ENCODE data around the gene PTTG2.
"Not testable (repeated sequence)": the region's sequence is repeated elsewhere in the genome, so short reads cannot be mapped to it uniquely, and the experiment has no call there.

The PTTG2 gene

DNA sequence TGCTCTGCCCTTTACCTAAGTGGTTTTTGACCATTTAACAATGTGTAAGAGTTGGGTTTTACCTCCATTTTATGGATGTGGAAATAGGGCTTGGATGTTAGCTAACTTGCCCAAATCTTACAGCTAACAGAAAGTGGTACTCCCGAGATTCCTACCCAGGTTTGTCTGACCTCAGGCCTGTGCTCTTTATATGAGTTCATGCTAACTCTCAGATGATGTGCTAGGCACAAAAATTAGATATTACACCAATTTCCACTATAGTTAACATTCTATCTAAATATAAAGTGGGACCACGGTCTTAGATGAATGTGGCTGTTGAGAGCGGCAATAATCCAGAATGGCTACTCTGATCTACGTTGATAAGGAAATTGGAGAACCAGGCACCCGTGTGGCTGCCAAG lies at the start of gene PTTG2:
Gene PTTG2, plus strand, starts transcription at position 301 of the 400 bp plus-strand sequence. Its CDS starts 37 bp downstream, at position 338.
- no peak for DNase-seq

DNA sequence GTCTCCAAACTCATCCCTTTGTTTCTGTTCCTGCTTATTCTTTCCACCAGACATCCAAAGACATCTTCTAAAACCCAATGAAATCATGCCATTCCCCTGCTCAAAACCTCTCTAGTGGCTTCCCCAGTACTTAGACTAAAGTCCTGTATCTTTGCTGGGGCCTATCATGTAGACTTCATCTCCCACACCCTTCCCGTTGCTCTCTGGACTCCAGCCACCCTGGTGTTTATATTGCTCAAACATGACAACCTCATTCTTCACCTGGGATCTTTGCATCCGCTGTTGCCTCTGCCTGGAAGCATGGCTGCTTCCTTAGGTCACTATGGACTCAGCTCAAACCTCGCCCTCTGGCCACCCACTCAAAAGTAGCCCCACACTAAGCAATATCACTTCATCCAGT lies 45.7 kb upstream of the PTTG2 start:
- DNase-seq: no peak

DNA sequence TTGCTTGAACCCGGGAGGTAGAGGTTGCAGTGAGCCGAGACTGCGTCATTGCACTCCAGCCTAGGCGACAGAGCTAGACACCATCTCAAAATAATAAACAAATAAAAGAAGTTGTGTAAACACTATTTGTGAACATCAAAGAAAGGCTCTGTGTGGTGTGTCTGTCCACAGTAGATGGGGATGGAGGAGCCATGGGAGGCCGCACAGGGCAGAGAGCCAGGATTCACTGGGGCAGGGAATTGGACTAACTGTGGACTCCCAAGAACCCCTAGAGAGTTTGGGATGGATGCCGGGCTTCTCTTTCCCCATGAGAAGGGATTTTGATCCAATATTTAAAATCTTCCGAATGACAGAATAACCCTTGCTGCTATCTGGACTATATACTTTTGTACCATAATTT lies 42.8 kb upstream of the PTTG2 start:
- DNase-seq: no peak

DNA sequence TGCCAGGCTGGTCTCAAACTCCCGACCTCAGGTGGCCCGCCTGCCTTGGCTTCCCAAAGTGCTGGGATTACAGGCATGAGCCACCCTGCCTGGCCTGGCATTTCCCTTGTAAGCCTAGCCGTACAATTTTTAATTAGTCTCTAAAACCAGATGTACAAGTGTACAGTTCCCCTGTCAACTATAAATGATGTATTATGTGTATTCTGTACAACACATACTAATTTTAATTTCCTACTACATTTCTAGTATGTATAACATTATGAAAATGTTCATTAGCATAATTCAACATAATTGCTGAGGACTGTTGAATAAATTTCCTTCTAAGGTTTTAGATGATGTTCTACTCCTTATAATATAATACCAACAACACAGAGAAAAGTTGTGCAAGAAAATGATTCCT lies 41.5 kb upstream of the PTTG2 start:
- DNase-seq: no peak

DNA sequence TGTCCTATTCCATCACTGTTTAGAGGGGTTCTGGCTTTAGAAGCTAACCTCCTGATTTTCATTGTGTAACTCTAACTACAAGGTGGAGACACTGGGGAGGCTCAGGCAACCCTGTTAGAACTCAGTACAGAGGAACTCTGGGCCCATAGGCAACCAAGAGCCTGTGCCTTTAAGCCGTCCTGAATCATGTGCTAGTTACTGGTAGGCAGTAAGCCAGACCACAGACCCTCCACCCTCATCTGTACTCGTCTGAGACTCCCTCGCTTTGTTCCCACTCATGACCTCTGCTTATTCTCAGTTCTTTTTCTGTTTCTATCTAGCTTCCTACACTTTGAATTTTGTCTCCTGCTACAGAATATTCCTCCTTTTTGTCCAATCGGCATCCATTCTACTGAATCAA lies 37.9 kb upstream of the PTTG2 start:
- DNase-seq: no peak

DNA sequence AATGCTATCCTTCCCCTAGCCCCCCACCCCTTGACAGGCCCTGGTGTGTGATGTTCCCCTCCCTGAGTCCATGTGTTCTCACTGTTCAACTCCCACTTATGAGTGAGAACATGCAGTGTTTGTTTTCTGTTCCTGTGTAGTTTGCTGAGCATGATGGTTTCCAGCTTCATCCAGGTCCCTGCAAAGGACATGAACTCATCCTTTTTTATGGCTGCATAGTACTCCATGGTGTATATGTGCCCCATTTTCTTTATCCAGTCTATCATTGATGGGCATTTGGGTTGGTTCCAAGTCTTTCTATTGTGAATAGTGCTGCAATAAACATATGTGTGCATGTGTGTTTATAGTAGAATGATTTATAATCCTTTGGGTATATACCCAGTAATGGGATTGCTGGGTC lies 37.1 kb upstream of the PTTG2 start:
- DNase-seq: not testable (repeated sequence)

DNA sequence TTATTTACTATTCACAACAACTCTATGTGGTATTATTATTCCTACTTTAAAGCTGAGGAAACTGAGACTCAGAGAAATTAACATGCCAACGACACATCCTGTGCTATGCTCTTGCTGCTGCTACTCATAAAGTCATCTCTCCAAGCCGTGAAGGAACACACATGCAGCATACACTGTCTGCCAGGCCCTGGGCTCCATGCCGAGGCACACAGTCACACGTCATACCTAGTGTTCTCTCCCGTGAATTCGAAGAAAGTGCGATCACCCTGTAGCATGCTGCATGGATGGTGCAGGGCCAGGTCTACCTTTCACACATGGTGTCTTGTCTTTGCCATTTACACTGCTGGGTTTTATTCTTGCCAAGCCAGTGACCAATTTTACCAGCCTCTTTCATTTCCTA lies 35.3 kb upstream of the PTTG2 start:
- DNase-seq: no peak

DNA sequence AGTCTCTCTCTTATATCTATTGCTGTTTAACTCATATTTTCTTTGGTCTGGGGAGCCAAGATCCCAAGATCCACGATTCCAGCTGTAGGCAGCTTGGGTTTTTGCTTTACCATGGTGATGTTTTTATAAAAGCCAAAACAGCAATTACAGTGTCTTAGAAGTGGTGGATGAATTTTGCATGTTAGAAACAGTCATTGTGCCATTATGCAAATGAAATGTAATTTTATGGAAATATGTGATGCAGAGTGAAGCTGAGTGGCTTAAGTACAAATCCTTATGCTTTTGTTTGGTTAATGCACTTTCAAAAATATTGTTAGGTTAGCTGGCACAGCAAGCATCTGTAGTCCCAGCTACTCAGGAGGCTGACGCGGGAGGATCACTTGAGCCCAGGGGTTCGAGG lies 32.8 kb upstream of the PTTG2 start:
- DNase-seq: no peak

DNA sequence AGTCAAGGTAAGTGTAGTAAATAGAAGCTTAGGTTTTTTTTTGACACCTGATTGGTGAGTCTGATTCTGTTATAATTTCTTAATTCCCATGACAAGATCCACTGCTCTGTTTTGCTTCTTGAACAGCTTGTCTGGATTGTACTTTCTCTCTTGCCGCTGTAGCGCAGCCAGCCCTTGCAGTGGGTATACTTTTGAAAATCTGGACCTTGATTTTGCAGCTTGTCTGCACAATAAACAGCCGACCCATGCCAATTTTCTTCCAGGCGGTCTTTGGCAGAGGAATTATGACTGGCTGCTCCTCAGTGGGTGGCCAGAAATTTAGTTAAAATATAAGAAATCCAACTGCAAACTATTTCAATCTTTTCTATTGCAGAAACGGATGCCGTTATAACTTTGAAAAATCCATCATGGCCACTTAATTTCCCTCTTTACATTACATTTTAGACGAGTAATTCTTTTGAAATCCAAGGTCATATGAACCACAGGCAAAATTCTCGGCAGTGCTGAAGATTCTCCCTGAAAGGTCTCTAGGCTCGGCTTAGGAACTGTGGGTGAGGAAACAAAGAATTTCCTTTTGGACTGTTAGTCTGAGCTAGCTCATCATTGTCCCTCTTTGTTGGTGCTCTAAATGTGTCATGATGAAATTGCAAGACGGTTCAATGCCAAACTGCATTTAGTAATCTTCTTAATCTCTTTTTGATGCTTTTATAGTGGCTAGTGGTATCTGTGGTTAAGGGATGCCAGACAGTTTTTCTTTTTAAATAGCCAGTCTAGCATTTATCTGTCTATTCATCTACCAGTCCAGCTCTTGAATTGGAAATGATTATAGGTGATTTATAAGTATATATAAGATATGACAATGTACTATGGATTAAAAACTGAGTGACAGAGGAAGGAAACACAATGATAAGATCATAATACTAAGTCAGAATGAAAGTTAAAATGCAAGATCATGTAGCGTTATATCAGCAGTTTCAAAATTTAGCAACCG lies 31.5 kb upstream of the PTTG2 start:
- no peak for DNase-seq

DNA sequence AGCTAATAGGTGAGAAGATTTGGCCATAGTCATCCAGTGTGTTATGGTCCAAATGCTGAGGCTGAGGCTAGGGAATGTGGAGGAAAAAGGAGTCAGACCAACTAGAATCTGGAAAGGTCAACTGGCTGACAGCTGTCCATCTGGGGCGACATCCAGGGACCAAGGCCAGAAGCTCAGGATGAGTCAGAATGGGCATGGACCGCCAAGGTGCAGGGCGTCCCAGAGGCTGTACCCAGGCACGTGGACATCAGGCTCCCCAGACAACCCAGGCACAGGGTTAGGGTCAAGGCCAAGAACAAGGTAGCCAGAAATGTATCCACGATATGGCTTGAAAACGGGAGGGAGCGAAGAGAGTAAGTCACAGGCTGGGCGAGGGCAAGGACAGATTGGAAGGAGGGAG lies 26.1 kb upstream of the PTTG2 start:
- no peak for DNase-seq

DNA sequence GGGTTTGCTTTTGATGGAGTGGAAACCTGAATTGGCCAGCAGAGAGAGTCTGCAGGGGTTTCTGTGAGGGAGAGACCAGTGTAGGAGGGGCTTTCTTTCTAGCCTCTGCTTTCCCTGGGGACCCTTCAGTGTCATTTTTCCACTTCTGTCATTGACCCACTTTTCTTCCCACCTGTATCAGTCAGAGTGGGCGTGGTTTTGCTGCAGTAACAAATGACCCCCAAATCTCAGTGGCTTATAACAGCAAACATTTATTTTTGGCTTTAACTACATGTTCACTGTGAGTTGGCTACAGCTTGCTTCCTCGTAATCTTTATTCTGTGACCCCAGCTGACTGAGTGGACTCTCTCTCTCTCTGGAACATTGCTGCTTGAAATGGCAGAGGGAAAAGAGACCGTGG lies 25.6 kb upstream of the PTTG2 start:
- no peak for DNase-seq

DNA sequence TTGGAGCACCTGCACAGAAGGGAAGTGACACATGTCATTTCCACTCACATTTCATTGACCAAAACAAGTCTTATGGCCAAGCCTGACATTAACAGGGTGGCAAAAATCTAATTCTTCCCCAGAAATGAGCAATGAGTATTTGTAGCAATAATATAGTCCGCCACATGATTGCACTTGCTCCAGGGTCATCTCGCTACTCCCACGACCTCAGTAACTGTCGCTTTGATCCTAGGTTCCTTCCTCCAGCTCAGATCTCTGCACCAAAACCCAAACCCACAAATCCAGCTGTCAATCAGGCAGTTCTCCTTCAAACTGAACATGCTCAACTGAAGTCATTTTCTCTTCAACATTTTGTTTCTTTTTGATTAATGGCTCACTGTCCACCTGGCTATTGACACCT lies 25.2 kb upstream of the PTTG2 start:
- no peak for DNase-seq

DNA sequence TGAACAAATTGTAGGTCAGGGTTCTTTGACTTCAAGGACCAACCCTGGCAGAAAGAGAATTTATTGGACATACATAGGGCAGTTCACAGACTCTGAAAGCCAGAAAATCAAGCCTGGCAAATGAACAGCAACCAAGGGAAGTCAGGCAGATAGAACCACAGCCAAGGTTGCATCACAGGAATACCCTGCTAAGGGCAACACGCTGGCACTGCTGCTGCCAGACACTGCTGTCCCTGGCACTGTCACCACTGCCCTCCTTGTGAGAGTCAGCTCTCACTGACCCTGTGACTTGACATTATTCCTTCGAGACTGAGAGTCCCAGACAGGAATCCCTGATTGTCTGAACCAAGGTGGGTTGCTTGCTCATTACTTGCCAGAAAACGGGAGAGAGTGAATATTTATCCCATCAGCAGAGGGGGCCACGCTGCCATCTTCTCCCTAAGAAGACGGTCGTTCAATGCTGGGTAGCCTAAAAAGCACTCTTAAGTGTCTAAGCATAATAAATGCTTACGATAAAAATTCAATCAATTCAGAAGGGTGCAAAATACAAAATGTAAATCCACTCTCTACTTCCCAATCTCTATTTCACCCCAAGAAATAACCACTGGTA lies 23.2 kb upstream of the PTTG2 start:
- DNase-seq: no peak

DNA sequence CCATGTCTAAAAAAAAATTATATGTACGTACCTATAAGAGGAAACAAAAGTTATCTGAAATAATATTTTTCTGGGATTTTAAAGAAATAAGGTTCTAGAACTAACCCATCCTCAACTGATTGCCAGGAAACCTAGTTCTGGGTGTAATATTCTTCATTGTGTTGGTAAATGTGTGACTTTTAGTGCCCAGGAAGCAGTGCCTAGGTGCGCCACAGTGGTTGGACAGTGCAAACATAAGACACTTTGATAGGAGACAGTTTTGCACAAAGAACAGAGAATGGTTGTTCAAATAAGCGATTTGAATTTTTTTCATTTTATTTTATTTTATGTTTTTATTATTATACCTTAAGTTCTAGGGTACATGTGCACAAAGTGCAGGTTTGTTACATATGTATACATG lies 22.0 kb upstream of the PTTG2 start:
- no peak for DNase-seq

DNA sequence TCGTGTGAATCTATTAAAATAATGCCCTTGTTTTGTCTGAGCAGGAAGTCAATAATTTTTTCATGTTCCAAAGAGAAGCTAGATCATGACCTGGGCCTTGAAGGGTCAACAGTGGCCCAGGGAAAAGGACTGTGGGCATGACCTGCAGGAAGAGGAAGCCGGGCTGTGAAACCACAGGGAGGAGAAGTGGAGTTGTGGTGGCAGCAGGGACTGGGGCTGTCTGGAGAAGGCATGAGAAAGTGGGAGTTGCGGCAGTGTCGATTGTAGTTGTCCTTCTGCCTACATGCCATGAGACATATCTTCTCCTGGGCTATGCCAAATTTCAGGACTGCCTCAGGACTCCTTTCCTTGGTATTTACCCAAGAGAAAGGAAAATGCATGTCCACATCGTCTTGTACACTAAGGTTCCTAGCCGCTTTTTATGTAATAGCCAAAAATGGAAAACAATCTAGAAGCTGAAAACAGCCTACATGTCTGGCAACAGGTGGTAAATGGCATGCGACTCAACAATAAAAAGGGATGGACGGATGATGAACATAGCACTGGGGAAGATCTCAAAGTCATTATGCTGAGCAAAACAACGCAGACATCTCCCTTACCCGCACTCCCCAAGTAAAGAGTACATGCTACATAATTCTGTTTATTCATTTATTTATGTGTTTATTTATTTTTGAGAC lies 13.6 kb upstream of the PTTG2 start:
- DNase-seq: no peak

DNA sequence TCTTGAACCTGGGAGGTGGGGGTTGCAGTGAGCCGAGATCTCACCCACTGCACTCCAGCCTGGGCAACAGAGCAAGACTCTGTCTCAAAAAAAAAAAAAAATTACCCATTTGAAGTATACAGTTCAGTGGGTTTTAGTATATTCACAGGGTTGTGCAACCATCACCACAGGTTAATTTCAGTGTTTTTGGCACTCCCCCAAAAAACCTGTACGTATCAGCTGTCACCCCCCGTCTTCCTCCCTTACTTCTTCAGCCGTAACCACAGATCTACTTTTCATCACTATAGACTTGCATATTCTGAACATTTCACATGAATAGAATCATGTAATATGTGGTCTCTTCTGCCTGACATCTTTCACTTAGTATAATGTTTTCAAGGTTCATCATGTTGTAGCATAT lies 11.7 kb upstream of the PTTG2 start:
- DNase-seq: no peak

DNA sequence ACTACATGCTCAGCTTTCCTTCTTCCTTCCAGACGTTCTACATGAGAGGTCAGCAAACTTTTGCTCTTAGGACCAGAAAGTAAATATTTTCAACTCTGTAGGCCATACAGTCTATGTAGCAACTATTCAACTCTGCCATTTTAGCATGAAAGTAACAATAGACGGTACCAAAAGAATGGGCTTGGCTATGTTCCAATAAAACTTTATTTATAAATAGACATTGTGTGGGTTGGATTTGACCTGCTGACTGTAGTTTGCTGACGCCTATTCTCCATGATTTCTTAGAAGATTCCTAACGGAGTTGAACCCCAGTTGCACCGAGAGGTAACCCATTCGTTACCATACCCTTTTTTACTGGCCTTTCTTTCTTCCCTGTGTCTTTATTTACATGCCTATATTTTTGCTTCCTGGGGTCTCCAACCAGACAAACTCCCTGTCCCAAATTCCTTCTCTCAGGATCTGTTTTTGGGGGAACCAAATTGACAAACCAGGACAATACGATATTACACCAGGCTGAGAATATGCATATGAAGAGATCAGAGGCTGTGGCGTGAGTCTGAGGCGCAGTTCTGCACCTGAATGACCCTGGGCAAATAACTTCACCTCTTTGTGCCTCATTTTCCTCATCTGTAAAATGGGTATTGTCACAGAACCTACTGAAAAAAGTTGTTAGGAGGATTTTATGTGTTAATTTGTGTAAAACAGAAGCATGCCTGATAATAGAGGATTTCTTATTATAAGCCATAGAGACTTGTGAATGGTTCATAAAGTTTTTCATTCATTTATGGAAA lies 10.4 kb upstream of the PTTG2 start:
- DNase-seq: no peak

DNA sequence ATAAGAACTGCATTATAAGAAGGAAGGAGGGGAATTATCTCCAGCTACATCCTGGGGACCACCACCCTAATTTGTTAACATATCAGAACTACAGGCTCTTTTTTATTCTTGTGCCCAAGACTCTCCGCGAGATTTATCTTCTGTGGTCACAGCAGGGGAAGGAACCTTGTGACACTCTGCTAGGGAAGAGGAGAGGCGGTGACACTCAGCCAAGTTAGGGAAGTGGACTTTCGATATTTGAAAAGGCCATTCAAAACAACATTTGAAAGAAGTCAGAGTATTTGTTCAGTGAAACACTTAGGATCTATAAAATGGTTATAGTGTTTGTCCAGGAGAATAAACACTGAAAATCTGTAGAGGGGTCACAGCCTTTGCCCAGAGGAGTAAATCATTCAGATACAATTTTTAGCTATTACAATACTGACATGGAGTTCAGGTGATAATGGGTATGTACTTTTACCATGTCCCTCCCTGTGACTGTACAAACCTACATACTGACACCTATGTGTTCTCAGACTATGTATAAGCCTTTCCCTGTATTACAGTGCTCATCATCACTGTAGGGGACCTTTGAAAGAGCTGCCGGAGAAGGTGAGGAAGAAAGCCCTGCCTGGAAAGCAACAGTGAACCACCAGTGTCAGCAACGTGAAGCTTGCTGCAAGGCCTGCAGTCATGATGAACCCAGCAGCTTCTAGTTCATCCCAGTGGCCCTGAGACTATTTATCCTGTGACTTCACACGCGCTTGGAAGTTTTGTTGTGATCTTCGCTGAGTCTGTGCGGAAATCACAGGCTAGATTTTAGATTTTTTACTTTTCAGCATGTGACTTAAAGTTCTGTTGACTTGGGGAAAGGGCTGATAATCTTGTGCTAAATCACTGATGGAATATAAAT lies 8.5 kb upstream of the PTTG2 start:
- DNase-seq: no peak

DNA sequence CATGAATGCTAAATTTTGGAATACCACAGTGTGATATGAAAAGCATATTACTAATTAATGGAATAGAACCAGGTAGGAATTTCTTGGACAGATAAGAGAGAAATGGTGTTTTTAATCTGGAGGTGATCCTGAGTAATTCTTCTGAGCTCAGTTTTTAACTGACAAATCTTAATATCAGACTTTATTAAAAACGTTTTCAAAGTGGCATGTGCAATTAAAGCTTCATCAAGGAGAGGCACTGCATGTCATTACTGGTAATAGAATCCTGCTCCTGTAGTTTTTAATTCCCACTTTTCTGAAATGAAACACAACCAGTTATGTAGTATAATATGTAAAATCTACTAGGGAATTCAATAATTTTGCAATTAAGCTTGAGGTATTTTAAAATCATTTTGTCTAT lies 7.0 kb upstream of the PTTG2 start:
- DNase-seq: no peak

DNA sequence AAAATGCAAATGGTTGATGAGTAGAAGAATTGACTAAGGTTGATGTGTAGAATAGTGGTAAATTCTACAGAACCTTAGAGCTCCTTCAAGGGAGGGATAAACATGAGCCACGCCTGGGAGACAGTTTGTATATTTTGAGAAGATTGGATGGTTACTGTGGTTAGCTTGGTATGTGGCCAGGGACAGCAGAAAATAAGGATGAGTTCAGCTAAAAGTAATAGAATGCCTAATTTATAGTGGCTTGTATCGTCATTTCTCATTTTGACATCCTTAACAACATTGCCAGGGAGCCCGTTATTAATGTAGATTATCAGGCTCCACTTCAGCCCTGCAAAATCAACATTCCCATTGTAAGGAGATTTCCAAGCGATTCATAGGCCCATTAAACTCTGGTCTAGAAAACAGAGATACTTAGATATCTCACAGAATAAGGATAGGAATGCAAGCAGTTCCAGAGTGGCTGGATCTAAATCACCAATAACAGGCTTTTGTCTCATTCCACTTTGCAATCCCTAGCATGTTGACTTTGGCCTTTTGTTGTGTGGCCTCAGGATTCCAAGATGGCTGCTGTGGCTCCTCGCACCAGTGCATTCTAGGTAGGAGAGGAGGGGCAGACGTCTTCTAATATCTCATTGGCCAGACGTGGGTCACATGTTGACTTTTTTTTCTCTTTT lies 6.4 kb upstream of the PTTG2 start:
- DNase-seq: no peak

DNA sequence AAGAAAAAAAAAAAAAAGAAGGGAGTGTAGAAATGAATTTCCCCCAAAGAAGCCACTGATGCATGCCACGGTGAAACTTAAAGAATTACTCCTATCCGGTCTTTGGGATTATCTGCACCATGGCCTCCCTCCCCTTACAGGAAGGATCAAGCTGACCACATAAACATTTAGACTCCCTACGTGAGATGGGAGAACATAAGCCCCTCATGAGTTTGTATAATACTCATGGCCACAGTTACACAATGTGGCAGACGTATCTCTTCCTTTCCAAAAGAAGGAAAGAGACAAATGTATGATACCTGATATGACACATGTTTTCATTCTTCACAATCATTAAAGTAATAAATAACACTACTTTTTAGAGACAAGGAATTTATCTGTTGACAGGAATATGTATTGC lies 3.3 kb upstream of the PTTG2 start:
- no peak for DNase-seq
